Stimulated activated CD8-positive, alpha-beta memory T cell treated with anti-CD3 and anti-CD28 coated beads, Interleukin-12 subunit alpha, Interleukin-12 subunit beta, amount 100 ng/mL, for 24 hours (primary cell): ENCODE data around the gene MKRN2.
"Not testable (repeated sequence)": the region's sequence is repeated elsewhere in the genome, so short reads cannot be mapped to it uniquely, and the experiment has no call there.

Experiments used
- DNase-seq: peaks from one replicate; pipeline ENCODE4 v3.0.0-alpha.2; 2020; ENCODE audit errors: extremely low read depth

The MKRN2 gene

GRCh38 chr3:12556690-12557472 is at the start of gene MKRN2:
TSS of gene MKRN2 (plus strand) at chr3:12557087. CDS start at chr3:12557151, 64 bp downstream.
- DNase-seq = peak; percentile 69

- DNase-seq = no peak
These were observed 49.2 kb upstream of the MKRN2 start for GRCh38 chr3:12507591-12508281.

- DNase-seq = no peak
These were observed 48.6 kb upstream of the MKRN2 start for GRCh38 chr3:12508291-12508700.

- DNase-seq = no peak
These were observed 47.4 kb upstream of the MKRN2 start for GRCh38 chr3:12509466-12509865.

- no peak for DNase-seq
These were observed 44.3 kb upstream of the MKRN2 start for GRCh38 chr3:12512534-12513118.

GRCh38 chr3:12513694-12514446 is 43.0 kb upstream of the MKRN2 start:
- no peak for DNase-seq

- no peak for DNase-seq
These were observed 41.3 kb upstream of the MKRN2 start for GRCh38 chr3:12515631-12516030.

- DNase-seq = no peak
These were observed 40.0 kb upstream of the MKRN2 start for GRCh38 chr3:12516873-12517272.

GRCh38 chr3:12518261-12519028 is 38.4 kb upstream of the MKRN2 start:
- no peak for DNase-seq

GRCh38 chr3:12521010-12521409 is 35.9 kb upstream of the MKRN2 start:
- DNase-seq = no peak

- no peak for DNase-seq
These were observed 34.2 kb upstream of the MKRN2 start for GRCh38 chr3:12522721-12523120.

GRCh38 chr3:12527757-12528143 is 29.1 kb upstream of the MKRN2 start:
- DNase-seq = no peak

- no peak for DNase-seq
These were observed 24.7 kb upstream of the MKRN2 start for GRCh38 chr3:12532182-12532581.

- no peak for DNase-seq
These were observed 20.5 kb upstream of the MKRN2 start for GRCh38 chr3:12536423-12536822.

GRCh38 chr3:12541625-12542024 is 15.3 kb upstream of the MKRN2 start:
- DNase-seq = no peak

GRCh38 chr3:12543497-12543896 is 13.4 kb upstream of the MKRN2 start:
- DNase-seq = not testable (repeated sequence)

GRCh38 chr3:12544652-12545472 is 12.0 kb upstream of the MKRN2 start:
- no peak for DNase-seq

GRCh38 chr3:12545473-12545791 is 11.5 kb upstream of the MKRN2 start, which contains the start of gene MKRN2OS:
TSS of gene MKRN2OS (minus strand) at chr3:12545499. CDS start at chr3:12545464, 35 bp downstream.
- no peak for DNase-seq

- DNase-seq = no peak
These were observed 6.7 kb upstream of the MKRN2 start for GRCh38 chr3:12549971-12550760.

GRCh38 chr3:12553921-12554391 is 2.9 kb upstream of the MKRN2 start:
- DNase-seq = no peak
